OCI-M2 (cell line): ENCODE measurements around the gene TMEM132D.

Experiments used
- DNase-seq: peaks from one replicate; lab custom pipeline; 2025; ENCODE audit not compliant: unreplicated experiment; lab: John Stamatoyannopoulos, UW

Gene TMEM132D

DNA sequence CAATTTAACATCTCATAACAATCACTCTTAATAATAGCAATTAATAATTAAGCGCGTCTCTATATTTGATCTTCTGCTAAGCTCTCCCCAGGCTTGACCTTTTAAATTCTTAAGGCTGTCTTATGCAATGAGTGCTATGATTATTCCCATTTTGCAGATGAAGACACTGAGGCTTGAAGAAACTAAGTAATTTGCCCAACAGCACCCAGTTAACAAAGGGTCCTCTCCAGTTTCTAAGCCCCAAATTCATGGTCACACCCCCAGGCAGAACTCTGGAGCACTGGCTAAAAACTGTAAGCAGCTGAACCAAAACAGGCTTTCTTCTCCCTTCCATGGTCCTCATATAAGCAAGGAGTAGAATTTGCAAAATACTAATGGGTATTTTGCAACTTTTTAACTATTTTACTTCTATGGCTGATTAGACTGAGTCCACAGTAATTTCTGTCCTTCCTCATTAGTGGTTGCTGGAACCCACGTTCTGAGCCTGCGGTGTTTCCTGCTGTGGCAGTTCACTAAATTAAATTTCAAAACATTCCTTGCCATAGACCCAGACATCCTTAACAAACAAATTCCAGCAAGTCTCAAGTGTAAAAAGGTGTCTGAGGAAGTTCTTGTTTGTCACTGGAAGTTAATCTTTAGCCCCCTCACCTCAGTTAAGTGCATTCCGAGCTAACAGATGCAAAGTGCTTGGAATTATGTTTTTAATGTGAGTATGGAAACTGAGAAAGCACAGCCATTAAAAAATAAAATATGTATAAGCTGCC, 76.5 kb downstream of the TMEM132D start:
- DNase-seq = no peak

DNA sequence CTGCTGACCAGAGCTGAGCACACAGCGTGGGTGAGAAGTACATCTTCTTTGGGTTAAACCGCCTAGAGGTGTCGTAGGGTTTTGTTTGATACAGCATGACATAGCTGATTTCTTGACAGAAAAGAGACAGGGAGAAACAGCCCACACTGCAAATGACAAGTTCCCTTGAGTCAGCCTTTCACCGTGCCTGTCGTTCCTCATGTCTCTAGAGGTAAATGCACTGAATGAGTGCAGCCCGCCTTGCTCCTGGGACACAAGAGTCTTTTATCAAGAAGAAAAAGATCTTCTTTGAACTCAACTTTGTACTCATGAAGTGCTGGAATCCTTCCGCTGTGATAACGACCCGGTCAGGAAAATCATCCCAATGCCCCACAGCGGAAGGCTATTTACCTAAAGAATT, 77.6 kb downstream of the TMEM132D start:
- no peak for DNase-seq

GRCh38 chr12:129825316-129825715, 78.5 kb downstream of the TMEM132D start:
- DNase-seq = no peak

DNA sequence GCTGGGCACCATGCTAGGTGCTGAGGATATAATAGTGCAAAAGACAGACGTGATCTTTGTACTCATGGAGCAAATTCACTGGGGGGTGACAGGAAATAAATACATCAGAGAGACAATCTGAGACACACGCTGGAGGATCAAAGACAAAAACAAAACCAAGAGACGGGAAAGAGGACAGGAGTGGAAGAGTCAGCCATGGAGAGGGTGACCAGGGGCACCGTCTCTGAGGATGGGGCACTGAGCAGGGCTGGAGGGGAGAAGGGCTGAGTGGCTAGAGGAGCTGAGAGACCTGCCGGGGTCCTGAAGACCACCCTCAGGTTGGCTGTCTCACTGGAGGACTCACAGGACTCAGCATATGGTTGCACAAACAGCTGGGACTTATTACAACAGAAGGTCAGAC, 81.9 kb downstream of the TMEM132D start:
- no peak for DNase-seq

- no peak for DNase-seq
These were observed 84.4 kb downstream of the TMEM132D start for GRCh38 chr12:129819391-129819790.

- DNase-seq = no peak
These were observed 88.0 kb downstream of the TMEM132D start for GRCh38 chr12:129815846-129816245.

- no peak for DNase-seq
These were observed 91.9 kb downstream of the TMEM132D start for GRCh38 chr12:129811963-129812362.

GRCh38 chr12:129807136-129807535, 96.7 kb downstream of the TMEM132D start:
- no peak for DNase-seq

GRCh38 chr12:129791396-129791795, 112.4 kb downstream of the TMEM132D start:
- DNase-seq = no peak

DNA sequence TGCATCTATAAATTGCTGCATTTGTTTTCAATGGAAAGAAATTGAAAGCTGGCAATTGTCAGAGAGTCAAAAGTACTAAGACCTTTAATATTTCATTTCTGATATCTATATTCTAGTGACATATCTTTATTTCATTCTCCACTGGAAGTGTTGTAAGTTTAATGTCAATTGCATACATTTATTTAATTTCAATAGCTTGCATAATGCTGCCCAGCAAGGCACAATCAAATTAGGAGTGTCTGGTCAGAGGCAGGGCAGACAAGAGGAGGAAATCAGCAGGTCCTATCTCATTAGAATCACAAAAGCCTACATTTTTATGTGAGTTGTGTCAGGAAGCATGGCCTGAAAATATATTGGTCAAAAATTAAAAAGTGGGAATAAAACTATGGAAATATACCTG, 112.9 kb downstream of the TMEM132D start:
- no peak for DNase-seq

DNA sequence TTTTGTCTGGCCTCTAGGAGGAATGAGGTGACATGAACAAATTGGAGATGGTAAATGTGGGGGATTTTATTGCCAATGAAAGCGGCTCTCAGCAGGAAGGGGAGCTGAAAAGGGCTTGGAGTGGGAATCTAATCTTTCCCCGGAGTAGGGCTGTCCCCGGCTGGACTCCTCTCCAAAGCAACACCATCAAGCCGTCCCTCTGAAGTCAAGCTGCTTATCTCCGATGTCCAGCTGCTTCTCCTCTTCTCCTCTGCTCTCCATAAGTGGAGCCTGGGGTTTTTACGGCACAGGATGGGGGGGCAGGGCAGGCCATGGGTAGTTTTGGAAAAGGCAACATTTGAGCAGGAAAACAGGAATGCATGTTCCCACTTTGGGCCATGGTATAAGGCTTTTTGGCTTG, 113.5 kb downstream of the TMEM132D start:
- DNase-seq = no peak

DNA sequence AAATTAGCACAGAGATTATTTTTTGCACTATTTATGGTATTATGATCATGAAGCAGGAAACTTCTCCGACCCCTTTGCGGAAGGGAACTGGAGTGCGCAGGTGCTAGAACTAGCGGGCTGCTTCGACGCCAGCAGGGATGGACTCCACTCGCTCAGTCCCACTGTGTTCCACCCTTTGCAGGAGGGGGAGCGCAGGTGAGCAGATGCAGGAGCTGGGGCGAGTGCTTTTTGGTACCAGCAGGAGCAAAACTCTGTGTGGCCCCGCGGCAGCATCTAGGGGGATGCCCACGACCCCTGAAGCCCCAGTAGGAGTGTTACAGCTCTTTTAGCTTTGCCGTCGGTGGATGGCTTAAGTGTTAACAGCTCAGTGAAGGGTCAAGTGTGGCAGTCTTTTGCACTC, 113.9 kb downstream of the TMEM132D start:
- DNase-seq = no peak

DNA sequence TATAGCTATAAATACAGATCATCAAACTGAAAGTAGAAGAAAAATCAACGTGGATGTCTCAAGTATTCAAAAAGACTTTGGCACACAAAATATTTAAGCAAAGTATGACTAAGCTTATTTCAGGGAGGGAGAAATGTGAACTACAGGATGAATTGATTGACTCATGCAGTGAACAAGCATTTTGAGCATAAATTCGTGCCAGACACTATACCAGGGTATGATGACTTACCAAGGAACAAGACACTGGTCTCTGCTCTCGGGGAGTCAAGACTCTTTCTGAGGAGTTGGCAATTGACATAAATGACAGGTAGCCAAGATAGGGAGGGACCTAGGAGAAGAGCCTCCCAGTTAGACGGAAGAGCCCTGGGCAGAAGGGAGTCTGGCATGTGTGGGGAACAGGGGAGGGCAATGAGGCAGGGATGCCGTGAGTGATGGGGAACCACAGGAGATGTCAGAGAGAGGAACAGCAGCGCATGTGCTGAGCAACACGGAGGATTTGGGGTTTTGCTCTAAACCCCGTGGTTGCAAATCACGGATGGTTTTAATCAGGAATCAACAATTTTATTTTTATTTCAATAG, 115.2 kb downstream of the TMEM132D start:
- no peak for DNase-seq

DNA sequence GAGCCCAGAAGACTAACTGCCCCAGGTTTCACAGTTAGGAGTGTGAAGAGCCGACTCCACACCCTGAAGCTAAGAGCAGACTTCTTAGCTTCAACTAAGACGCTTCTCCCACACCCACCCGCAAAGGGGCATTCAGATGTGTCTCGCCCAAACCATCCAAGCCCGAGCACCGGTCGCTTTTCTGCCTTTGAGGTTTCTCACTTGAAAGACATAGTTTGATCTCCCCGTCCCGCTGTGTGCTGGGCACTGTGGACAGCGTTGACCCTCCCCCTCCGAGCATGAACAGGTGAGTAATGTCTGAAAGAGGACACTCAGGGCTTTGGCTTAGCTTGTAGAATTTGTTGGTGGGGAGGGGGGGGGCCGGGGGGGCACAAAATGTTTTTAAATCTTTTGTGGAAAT, 123.8 kb downstream of the TMEM132D start:
- DNase-seq = no peak

- no peak for DNase-seq
These were observed 124.8 kb downstream of the TMEM132D start for GRCh38 chr12:129779033-129779432.

GRCh38 chr12:129776977-129777667, 126.7 kb downstream of the TMEM132D start:
- no peak for DNase-seq

DNA sequence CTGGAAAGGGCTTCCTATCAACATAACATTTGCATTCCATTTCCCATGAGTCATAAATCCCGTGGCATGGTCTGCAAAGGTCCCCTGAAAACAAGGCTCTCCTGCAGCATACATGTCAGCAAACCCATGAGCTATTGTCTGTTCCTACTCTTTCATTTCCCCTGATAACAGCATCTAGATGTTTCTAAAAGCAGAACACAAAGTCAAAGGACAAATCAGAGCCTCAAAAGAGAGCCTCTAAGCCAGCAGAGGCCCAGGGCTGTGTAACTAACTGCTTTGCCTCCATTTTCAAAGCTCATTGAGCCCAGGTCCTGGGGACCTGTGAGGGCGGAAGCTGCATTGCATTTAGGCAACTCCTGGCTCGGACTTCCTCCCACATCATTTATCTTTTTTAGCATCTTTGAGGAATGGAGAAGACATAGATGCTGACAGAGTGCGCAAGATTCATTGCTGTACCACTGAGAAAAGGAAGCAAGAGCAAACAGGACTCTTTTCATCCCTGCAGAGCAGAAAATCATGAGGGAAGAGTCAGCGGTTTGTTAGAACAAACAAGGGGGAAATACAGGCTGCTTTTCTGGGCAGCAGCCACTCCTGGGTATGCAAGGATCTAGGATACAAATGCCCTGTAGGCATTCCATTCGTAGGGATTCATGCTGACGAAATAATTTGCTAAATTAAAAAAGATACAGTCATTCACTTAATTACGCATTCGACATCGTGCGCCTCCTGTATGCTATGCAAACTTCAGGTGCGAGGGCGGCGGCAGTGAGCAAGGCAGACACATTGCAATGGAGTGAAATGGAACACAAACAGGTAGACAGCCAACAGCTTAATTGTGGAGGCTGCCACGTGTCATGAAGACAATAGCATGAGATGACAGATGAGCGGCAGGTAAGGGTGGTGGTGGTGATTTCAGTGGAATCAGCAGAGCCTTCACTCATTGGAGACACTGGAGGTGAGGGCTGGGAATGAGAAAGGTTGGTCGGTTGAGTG, 131.0 kb downstream of the TMEM132D start:
- no peak for DNase-seq

DNA sequence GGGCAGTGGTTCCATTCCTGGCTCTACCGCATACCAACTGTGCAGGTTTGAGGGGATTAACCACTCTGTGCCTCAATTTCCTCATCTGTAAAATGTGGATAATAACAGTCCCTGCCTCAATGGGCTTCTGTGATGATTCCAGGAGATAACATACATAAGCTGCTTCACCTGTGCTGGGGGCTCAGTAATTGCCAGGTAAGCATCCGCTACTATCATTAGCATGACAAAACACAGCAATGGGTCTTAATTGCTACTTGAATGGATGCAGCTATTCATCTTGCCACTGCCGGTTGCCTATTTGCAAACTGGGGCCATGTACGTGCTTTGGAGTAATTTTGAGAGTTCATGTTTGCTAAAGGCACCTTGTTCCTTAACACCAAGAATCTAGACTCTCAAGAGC, 132.6 kb downstream of the TMEM132D start:
- DNase-seq = no peak

- no peak for DNase-seq
These were observed 138.1 kb downstream of the TMEM132D start for GRCh38 chr12:129765719-129766118.

DNA sequence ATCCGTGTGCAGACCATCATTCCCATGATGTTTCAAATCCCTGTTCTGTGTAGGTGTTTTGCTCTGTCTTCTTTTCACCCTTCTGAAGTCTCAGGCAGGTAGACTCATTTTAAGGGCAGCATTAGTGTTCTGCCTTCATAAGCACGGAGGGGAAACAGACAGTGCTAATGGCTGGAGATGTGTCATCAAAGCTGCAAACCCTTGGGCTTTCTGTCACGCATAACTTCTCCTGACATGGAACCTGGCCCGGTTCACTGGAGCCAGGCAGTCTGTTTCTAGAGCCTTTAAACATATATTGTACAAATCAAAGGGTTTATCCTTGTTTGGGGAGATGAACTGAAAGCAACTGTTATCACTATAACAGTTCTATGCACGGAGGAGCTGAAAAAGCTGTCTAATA, 141.4 kb downstream of the TMEM132D start:
- DNase-seq = no peak

- no peak for DNase-seq
These were observed 150.2 kb downstream of the TMEM132D start for GRCh38 chr12:129753586-129753985.
